ENCODE measurements around the gene SND1. TPM values are rescaled to one million over a fixed set of nuclear protein-coding genes. Genes with fewer than 3 reads are reported as not detected.

SND1 gene
- total and polyA plus RNA-seq, 4 donors, result 59.4 to 214 (median 84.1) TPM

DNA sequence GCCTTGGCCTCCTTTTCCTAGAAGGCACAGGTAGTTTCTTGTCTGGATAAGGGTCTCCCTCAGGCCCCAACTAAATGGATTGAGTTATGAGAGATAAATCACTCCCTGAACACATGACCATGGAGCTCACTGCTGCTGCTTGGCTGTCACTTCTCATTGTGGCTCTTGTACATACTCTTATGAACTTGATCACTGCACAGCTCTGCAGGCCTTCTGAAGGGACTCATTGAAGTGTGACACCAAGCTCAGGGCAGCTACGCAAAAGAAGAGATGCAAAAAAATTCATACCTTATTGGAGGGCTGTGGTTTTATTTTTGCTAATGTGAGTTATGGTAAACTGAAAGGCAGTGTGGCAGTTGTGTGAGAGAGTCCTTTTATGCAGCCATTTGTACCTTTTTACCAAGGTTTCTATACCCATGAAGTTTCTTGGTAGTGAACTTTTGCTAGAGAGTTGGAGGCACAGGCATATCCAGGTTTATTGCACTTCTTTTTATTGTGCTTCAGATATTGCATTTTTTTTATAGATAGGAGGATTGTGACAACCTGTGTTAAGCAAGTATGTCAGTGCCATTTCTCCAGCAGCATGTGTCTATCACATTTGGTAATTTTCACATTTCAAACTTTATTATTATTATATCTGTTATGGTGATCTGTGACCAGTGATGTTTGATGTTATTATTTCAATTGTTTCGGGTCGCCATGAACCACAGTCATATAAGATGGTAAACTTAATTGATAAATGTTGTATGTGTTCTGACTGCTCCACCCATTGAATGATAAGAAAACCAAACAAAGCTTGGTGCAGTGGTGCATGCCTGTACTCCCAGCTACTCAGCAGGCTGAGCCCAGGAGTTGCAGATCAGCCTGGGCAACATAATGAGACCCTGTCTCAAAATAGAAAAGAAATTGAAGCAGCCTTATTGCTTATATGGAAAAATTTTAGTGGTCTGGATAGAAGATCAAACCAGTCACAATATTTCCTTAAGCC is 278.6 kb downstream of the SND1 start (continued):
- TF ChIP-seq FOXA1 (IDR thresholded peaks at IDR 0.05) (no peak), SP1 (IDR thresholded peaks at IDR 0.05) (no peak)
- TF ChIP-seq, protein P1, sequence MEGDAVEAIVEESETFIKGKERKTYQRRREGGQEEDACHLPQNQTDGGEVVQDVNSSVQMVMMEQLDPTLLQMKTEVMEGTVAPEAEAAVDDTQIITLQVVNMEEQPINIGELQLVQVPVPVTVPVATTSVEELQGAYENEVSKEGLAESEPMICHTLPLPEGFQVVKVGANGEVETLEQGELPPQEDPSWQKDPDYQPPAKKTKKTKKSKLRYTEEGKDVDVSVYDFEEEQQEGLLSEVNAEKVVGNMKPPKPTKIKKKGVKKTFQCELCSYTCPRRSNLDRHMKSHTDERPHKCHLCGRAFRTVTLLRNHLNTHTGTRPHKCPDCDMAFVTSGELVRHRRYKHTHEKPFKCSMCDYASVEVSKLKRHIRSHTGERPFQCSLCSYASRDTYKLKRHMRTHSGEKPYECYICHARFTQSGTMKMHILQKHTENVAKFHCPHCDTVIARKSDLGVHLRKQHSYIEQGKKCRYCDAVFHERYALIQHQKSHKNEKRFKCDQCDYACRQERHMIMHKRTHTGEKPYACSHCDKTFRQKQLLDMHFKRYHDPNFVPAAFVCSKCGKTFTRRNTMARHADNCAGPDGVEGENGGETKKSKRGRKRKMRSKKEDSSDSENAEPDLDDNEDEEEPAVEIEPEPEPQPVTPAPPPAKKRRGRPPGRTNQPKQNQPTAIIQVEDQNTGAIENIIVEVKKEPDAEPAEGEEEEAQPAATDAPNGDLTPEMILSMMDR (IDR thresholded peaks at IDR 0.05; ENCODE audit: low read depth, low read length, missing input control), result no peak

DNA sequence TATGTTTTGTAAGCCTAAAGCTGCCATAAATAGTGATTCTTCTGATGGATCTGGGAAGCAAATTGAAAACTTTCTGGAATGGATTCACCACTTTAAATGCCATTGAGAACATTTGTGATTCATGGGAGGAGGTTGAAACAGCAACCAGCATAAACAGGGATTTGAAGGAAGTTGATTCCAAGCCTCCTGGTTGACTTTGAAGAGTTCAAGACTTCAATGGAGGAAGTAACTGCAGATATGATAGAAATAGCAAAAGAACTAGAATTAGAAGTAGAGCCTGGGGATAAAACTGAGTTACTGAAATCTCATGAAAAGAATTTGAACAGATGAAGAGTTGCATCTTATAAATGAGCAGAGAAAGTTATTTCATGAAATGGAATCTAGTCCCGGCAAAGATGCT is 280.1 kb downstream of the SND1 start:
- no peaks in the 10 kb centered on the region for H3K9me3 ChIP-seq (ENCODE audit: control insufficient read depth in 4 of 4, low read length in 3 of 4)
- TF ChIP-seq, protein P2, sequence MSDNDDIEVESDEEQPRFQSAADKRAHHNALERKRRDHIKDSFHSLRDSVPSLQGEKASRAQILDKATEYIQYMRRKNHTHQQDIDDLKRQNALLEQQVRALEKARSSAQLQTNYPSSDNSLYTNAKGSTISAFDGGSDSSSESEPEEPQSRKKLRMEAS (IDR thresholded peaks at IDR 0.05), result no peak
- TF ChIP-seq SP1 (IDR thresholded peaks at IDR 0.05), result no peak
- no peak for TF ChIP-seq HNF4G (IDR thresholded peaks at IDR 0.05)
- no peak for TF ChIP-seq FOXA2 (IDR thresholded peaks at IDR 0.05)
- TF ChIP-seq, protein P3, sequence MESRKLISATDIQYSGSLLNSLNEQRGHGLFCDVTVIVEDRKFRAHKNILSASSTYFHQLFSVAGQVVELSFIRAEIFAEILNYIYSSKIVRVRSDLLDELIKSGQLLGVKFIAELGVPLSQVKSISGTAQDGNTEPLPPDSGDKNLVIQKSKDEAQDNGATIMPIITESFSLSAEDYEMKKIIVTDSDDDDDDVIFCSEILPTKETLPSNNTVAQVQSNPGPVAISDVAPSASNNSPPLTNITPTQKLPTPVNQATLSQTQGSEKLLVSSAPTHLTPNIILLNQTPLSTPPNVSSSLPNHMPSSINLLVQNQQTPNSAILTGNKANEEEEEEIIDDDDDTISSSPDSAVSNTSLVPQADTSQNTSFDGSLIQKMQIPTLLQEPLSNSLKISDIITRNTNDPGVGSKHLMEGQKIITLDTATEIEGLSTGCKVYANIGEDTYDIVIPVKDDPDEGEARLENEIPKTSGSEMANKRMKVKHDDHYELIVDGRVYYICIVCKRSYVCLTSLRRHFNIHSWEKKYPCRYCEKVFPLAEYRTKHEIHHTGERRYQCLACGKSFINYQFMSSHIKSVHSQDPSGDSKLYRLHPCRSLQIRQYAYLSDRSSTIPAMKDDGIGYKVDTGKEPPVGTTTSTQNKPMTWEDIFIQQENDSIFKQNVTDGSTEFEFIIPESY (IDR thresholded peaks at IDR 0.05), result no peak
- TF ChIP-seq EGR1 (IDR thresholded peaks at IDR 0.05; ENCODE audit: low read depth in 2 of 2), result no peak
- no peak for TF ChIP-seq RXRA (IDR thresholded peaks at IDR 0.05)
- TF ChIP-seq, protein P1 (IDR thresholded peaks at IDR 0.05; ENCODE audit: low read depth, low read length, missing input control), result no peak
- TF ChIP-seq GABPA (IDR thresholded peaks at IDR 0.05 in 1 of 2, conservative IDR thresholded peaks at IDR 0.05 in 1 of 2), result no peak
- TF ChIP-seq, protein P4, sequence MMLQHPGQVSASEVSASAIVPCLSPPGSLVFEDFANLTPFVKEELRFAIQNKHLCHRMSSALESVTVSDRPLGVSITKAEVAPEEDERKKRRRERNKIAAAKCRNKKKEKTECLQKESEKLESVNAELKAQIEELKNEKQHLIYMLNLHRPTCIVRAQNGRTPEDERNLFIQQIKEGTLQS (IDR thresholded peaks at IDR 0.05), result no peak
- TF ChIP-seq, protein P5, sequence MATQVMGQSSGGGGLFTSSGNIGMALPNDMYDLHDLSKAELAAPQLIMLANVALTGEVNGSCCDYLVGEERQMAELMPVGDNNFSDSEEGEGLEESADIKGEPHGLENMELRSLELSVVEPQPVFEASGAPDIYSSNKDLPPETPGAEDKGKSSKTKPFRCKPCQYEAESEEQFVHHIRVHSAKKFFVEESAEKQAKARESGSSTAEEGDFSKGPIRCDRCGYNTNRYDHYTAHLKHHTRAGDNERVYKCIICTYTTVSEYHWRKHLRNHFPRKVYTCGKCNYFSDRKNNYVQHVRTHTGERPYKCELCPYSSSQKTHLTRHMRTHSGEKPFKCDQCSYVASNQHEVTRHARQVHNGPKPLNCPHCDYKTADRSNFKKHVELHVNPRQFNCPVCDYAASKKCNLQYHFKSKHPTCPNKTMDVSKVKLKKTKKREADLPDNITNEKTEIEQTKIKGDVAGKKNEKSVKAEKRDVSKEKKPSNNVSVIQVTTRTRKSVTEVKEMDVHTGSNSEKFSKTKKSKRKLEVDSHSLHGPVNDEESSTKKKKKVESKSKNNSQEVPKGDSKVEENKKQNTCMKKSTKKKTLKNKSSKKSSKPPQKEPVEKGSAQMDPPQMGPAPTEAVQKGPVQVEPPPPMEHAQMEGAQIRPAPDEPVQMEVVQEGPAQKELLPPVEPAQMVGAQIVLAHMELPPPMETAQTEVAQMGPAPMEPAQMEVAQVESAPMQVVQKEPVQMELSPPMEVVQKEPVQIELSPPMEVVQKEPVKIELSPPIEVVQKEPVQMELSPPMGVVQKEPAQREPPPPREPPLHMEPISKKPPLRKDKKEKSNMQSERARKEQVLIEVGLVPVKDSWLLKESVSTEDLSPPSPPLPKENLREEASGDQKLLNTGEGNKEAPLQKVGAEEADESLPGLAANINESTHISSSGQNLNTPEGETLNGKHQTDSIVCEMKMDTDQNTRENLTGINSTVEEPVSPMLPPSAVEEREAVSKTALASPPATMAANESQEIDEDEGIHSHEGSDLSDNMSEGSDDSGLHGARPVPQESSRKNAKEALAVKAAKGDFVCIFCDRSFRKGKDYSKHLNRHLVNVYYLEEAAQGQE (IDR thresholded peaks at IDR 0.05), result no peak
- TF ChIP-seq TAF1 (conservative IDR thresholded peaks at IDR 0.05), result no peak
- no peak for TF ChIP-seq FOXA1 (IDR thresholded peaks at IDR 0.05)
- TF ChIP-seq JUND (IDR thresholded peaks at IDR 0.05), result no peak
- TF ChIP-seq NR2F2 (IDR thresholded peaks at IDR 0.05), result no peak
- no peak for TF ChIP-seq YY1 (IDR thresholded peaks at IDR 0.05)
- no peak for TF ChIP-seq HNF4A (conservative IDR thresholded peaks at IDR 0.05)
- no peak for TF ChIP-seq RAD21 (IDR thresholded peaks at IDR 0.05)
- H3K27ac ChIP-seq (ENCODE audit: low read depth in 1 of 2, low read length in 2 of 2), result no peak overlapping the region
- H3K9ac ChIP-seq (ENCODE audit: low read depth in 1 of 2, low read length in 2 of 2), result no peak overlapping the region
- 92% methylated on average over 1 of the region's 1 CpG for WGBS
- no peak overlapping the region for H3K4me3 ChIP-seq (ENCODE audit: low read depth in 1 of 3, low read length in 3 of 3)
- H3K36me3 ChIP-seq (ENCODE audit: control insufficient read depth in 4 of 4, insufficient read depth in 3 of 4, low read depth in 1 of 4, low read length in 3 of 4), result peaks cover 10 to 32% (median 23%) of the 10 kb centered on the region in 4 donors
- H3K27me3 ChIP-seq (ENCODE audit: control insufficient read depth in 4 of 4, insufficient read depth in 4 of 4, low read length in 3 of 4), result no peaks in the 10 kb centered on the region
- DNase-seq (ENCODE audit: low spot score), result no peak
- H3K4me1 ChIP-seq (ENCODE audit: control insufficient read depth in 4 of 4, insufficient read depth in 4 of 4, low read length in 3 of 4), result no peaks in the 10 kb centered on the region

All from liver (tissue), 9 donors.